K562 (cell line): ENCODE results near the gene PDE11A. TPM values are rescaled to one million over a fixed set of nuclear protein-coding genes. Genes with fewer than 3 reads are reported as not detected.

Experiments
- BRD4 ChIP-seq: fragments of 200-600 bp; sonication (generic); IDR thresholded peaks from 2 replicates; pipeline ENCODE4 v1.6.1; 2017; ENCODE audit warnings: inconsistent platforms
- EZH2 ChIP-seq: IDR thresholded peaks from 2 replicates; pipeline ENCODE4 v1.6.1; 2012; ENCODE audit warnings: low read depth, mild to moderate bottlenecking, inconsistent platforms, low read length, borderline replicate concordance
- NFATC3 ChIP-seq: fragments of 450-650 bp; IDR thresholded peaks from 2 replicates; pipeline ENCODE4 v1.6.1; 2017; ENCODE audit warnings: mild to moderate bottlenecking
- ZBTB7A ChIP-seq: IDR thresholded peaks from 2 replicates; pipeline ENCODE4 v1.6.1; 2011; ENCODE audit warnings: low read depth, mild to moderate bottlenecking, low read length, moderate library complexity, borderline replicate concordance; ENCODE audit not compliant: control insufficient read depth
- ZNF445 ChIP-seq: fragments of 250-450 bp; sonication (Bioruptor Pico); IDR thresholded peaks from 2 replicates; pipeline ENCODE4 v1.4.0; 2020; ENCODE audit warnings: low read depth, mild to moderate bottlenecking, moderate library complexity
- polyA plus RNA-seq, 8 experiments: library from polyadenylated mRNA; depleted of rRNA in 4 of 8; stranded (reverse) in 5 of 8; unstranded in 3 of 8; fragments of >200 nt; fragmentation: Nextera tagmentation in 2 of 8; fragmentation: Illumina TruSeq in 1 of 8; extraction: Ambion mirVana in 2 of 8; extraction: Trizol in 1 of 8; gene quantifications; 2 replicates each; pipeline versions ENCODE4 v1.2.1 to v1.2.3, GENCODE V29; 2011 to 2014; ENCODE audit warnings: inconsistent platforms in 1 of 8, missing spikeins in 1 of 8
- total RNA-seq, 7 experiments: library from RNA; depleted of rRNA in 6 of 7; stranded (reverse); fragments of >200 nt in 6 of 7; fragmentation: Illumina TruSeq in 2 of 7; extraction: Trizol in 2 of 7; gene quantifications; 2 replicates each; pipeline versions ENCODE4 v1.2.1 to v1.2.3, GENCODE V29; 2011 to 2021; ENCODE audit warnings: low replicate concordance in 1 of 7
- TF ChIP-seq, protein P1 (sequence below): fragments of 250-450 bp; sonication (Bioruptor Pico); IDR thresholded peaks from 2 replicates; pipeline ENCODE4 v1.8.0; 2021; ENCODE audit warnings: moderate library complexity, mild to moderate bottlenecking, inconsistent platforms
- TF ChIP-seq, protein P2 (sequence below), 2 experiments: fragments of 150-350 bp in 1 of 2; IDR thresholded peaks; 2 replicates each; pipeline ENCODE4 v1.6.1; 2012 to 2016; ENCODE audit warnings: low read depth in 2 of 2, low read length in 2 of 2, mild to moderate bottlenecking in 1 of 2, moderate library complexity in 1 of 2
- TF ChIP-seq, protein P3 (sequence below): fragments of 450-650 bp; conservative IDR thresholded peaks from 2 replicates; pipeline ENCODE4 v1.6.1; 2016; ENCODE audit warnings: missing genetic modification characterization, low read depth, mild to moderate bottlenecking, missing compliant biosample characterization, moderate library complexity
- TF ChIP-seq, protein P4 (sequence below): fragments of 250-450 bp; sonication (Bioruptor Pico); IDR thresholded peaks from 2 replicates; pipeline ENCODE4 v1.8.0; 2022; ENCODE audit warnings: moderate library complexity, mild to moderate bottlenecking, inconsistent platforms

Gene PDE11A
- total and polyA plus RNA-seq, 9 of the 15 experiments (the other 6 are each of a cell fraction or from before 2014, with no cell fraction given): 3.2 to 22.1 (median 5.7) TPM

DNA sequence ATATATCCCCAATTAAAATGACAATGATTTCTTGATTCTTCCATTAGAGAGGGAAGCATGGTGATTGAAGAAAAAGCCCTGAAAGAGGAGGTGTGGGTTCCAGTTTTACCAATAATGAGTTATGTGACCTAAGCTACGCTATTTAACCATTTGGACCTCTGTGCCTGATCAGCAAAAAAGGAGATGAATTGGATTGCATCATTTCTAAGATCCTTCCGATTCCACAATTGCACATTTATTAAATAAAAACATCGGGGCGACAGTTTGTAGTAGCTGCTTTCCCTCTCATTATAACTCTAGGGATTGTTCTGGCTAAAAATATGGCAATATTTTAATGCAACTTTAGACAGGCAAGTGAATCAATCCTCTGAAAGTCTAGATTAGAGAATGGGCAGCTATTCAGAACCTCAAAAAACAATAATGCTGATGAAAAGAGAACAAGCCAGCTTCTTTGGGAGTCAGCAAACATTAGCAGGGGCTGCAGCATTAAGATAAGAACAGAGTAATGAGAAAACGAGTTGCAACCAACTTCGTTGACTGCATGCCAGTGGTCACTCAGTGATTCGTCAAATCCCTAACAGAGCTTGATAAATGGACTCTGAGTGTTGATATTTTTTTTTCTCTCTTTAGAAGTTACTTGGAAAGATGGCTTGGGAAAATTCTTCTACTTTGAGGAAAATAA, 378.8 kb downstream of the PDE11A start (continued):
- TF ChIP-seq, protein P1, sequence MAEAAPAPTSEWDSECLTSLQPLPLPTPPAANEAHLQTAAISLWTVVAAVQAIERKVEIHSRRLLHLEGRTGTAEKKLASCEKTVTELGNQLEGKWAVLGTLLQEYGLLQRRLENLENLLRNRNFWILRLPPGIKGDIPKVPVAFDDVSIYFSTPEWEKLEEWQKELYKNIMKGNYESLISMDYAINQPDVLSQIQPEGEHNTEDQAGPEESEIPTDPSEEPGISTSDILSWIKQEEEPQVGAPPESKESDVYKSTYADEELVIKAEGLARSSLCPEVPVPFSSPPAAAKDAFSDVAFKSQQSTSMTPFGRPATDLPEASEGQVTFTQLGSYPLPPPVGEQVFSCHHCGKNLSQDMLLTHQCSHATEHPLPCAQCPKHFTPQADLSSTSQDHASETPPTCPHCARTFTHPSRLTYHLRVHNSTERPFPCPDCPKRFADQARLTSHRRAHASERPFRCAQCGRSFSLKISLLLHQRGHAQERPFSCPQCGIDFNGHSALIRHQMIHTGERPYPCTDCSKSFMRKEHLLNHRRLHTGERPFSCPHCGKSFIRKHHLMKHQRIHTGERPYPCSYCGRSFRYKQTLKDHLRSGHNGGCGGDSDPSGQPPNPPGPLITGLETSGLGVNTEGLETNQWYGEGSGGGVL: no peak
- TF ChIP-seq, protein P2, sequence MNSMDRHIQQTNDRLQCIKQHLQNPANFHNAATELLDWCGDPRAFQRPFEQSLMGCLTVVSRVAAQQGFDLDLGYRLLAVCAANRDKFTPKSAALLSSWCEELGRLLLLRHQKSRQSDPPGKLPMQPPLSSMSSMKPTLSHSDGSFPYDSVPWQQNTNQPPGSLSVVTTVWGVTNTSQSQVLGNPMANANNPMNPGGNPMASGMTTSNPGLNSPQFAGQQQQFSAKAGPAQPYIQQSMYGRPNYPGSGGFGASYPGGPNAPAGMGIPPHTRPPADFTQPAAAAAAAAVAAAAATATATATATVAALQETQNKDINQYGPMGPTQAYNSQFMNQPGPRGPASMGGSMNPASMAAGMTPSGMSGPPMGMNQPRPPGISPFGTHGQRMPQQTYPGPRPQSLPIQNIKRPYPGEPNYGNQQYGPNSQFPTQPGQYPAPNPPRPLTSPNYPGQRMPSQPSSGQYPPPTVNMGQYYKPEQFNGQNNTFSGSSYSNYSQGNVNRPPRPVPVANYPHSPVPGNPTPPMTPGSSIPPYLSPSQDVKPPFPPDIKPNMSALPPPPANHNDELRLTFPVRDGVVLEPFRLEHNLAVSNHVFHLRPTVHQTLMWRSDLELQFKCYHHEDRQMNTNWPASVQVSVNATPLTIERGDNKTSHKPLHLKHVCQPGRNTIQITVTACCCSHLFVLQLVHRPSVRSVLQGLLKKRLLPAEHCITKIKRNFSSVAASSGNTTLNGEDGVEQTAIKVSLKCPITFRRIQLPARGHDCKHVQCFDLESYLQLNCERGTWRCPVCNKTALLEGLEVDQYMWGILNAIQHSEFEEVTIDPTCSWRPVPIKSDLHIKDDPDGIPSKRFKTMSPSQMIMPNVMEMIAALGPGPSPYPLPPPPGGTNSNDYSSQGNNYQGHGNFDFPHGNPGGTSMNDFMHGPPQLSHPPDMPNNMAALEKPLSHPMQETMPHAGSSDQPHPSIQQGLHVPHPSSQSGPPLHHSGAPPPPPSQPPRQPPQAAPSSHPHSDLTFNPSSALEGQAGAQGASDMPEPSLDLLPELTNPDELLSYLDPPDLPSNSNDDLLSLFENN (IDR thresholded peaks at IDR 0.05; ENCODE audit: low read depth in 2 of 2, low read length in 2 of 2): peak in 1 of 2 experiments; percentile 87; a peak in 2 of 4 replicates
- no peak for TF ChIP-seq ZNF445
- no peak for TF ChIP-seq NFATC3
- TF ChIP-seq ZBTB7A: no peak
- TF ChIP-seq, protein P3, sequence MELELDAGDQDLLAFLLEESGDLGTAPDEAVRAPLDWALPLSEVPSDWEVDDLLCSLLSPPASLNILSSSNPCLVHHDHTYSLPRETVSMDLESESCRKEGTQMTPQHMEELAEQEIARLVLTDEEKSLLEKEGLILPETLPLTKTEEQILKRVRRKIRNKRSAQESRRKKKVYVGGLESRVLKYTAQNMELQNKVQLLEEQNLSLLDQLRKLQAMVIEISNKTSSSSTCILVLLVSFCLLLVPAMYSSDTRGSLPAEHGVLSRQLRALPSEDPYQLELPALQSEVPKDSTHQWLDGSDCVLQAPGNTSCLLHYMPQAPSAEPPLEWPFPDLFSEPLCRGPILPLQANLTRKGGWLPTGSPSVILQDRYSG: no peak
- TF ChIP-seq EZH2: no peak
- TF ChIP-seq BRD4: no peak
- TF ChIP-seq, protein P4, sequence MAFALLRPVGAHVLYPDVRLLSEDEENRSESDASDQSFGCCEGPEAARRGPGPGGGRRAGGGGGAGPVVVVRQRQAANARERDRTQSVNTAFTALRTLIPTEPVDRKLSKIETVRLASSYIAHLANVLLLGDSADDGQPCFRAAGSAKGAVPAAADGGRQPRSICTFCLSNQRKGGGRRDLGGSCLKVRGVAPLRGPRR (CRISPR knock-in tag): no peak
- TF ChIP-seq, all 486 proteins: peak for 126
